H1 (cell line): ENCODE measurements around the gene LMX1A. TPM values are rescaled to one million over a fixed set of nuclear protein-coding genes. Genes with fewer than 3 reads are reported as not detected.

Experiments used
- CTCF ChIA-PET: fragments of 300-600 bp; sonication (Branson Sonifier 250); formaldehyde crosslinking; loops from one replicate; lab custom pipeline; 2021; ENCODE audit not compliant: partially characterized antibody; lab: Charles Lee
- POLR2A ChIA-PET: fragments of 300-600 bp; sonication (Branson Sonifier 250); formaldehyde crosslinking; loops from one replicate; lab custom pipeline; 2021; ENCODE audit warnings: inconsistent platforms; ENCODE audit not compliant: partially characterized antibody; lab: Charles Lee
- DNase-seq, 2 experiments: peaks; one replicate each; pipeline versions ENCODE4 v3.0.0 to v3.0.0-alpha.2; 2010 to 2022; ENCODE audit warnings: low spot score in 2 of 2, low read depth in 1 of 2, mixed read lengths in 1 of 2
- FAIRE-seq: peaks from 2 replicates; lab custom pipeline; 2011; peaks lifted over from hg19 to GRCh38; lab: Jason Lieb, UNC
- H2AFZ ChIP-seq: 2 replicates; pipeline ENCODE4 v1.8.1; 2012; ENCODE audit warnings: low read length, inconsistent platforms
- H2AK5ac ChIP-seq: 2 replicates; pipeline ENCODE4 v1.6.1; 2013; ENCODE audit warnings: low read depth, low read length
- H2BK120ac ChIP-seq: replicated peaks from 2 replicates; pipeline ENCODE3; 2013; ENCODE audit warnings: low read depth, low read length, inconsistent platforms
- H2BK12ac ChIP-seq: 2 replicates; pipeline ENCODE4 v1.6.1; 2013; ENCODE audit warnings: low read depth, low read length
- H2BK15ac ChIP-seq: 2 replicates; pipeline ENCODE4 v1.6.1; 2013; ENCODE audit warnings: low read length
- H2BK20ac ChIP-seq: 2 replicates; pipeline ENCODE4 v1.6.1; 2013; ENCODE audit warnings: low read length
- H2BK5ac ChIP-seq: 2 replicates; pipeline ENCODE4 v1.6.1; 2013; ENCODE audit warnings: low read depth, low read length
- H3K14ac ChIP-seq: 2 replicates; pipeline ENCODE4 v1.6.1; 2013; ENCODE audit warnings: inconsistent platforms; ENCODE audit not compliant: insufficient read length
- H3K18ac ChIP-seq: 2 replicates; pipeline ENCODE4 v1.6.1; 2013; ENCODE audit warnings: low read length; ENCODE audit errors: extremely low read depth
- H3K23ac ChIP-seq: 2 replicates; pipeline ENCODE4 v1.6.1; 2013; ENCODE audit warnings: inconsistent platforms; ENCODE audit not compliant: insufficient read length
- H3K23me2 ChIP-seq: 2 replicates; pipeline ENCODE4 v1.6.1; 2013; ENCODE audit warnings: low read depth, low read length
- H3K27ac ChIP-seq: 2 replicates; pipeline ENCODE4 v1.6.1; 2011; ENCODE audit warnings: low read depth, low read length, inconsistent platforms
- H3K27me3 ChIP-seq, 4 experiments: replicated peaks in 1 of 4; 1 replicate in 1 of 4; 2 replicates in 3 of 4; pipeline versions ENCODE4 v1.6.1 to v1.8.1; 2011 to 2013; ENCODE audit warnings: low read length in 3 of 4, mild to moderate bottlenecking in 3 of 4, inconsistent platforms in 2 of 4, mixed read lengths in 2 of 4, moderate library complexity in 1 of 4; ENCODE audit not compliant: control insufficient read depth in 3 of 4, insufficient read depth in 3 of 4; ENCODE audit errors: extremely low read depth in 1 of 4
- H3K36me3 ChIP-seq, 4 experiments: 2 replicates each; pipeline versions ENCODE4 v1.6.1 to v1.8.1; 2011 to 2013; ENCODE audit warnings: mild to moderate bottlenecking in 4 of 4, low read length in 3 of 4, moderate library complexity in 2 of 4, control low read depth in 1 of 4, inconsistent platforms in 1 of 4; ENCODE audit not compliant: insufficient read depth in 4 of 4, control insufficient read depth in 2 of 4
- H3K4ac ChIP-seq: replicated peaks from 2 replicates; pipeline ENCODE3; 2013; ENCODE audit warnings: low read length, low read depth, mixed read lengths, inconsistent platforms; ENCODE audit not compliant: insufficient read length
- H3K4me1 ChIP-seq, 4 experiments: replicated peaks in 1 of 4; 1 replicate in 1 of 4; 2 replicates in 3 of 4; pipeline versions ENCODE4 v1.6.1 to v1.8.1; 2011 to 2013; ENCODE audit warnings: low read length in 3 of 4, inconsistent platforms in 2 of 4, mixed read lengths in 1 of 4; ENCODE audit not compliant: insufficient read depth in 4 of 4, control insufficient read depth in 3 of 4
- H3K4me2 ChIP-seq, 2 experiments: 2 replicates each; pipeline versions ENCODE4 v1.6.1 to v1.8.1; 2011 to 2013; ENCODE audit warnings: low read depth in 2 of 2, low read length in 2 of 2, control low read depth in 1 of 2, inconsistent platforms in 1 of 2, mild to moderate bottlenecking in 1 of 2; ENCODE audit not compliant: insufficient read depth in 1 of 2
- H3K4me3 ChIP-seq, 4 experiments: fragments of 200-600, 300-600 bp in 1 of 4; sonication (generic), shearing (Covaris generic), sonication (Bioruptor Twin) in 1 of 4; 2 replicates each; pipeline versions ENCODE4 v1.5.1 to v1.8.1; 2011 to 2016; ENCODE audit warnings: low read length in 4 of 4, low read depth in 3 of 4, control low read depth in 2 of 4, inconsistent platforms in 2 of 4, mild to moderate bottlenecking in 2 of 4, mixed read lengths in 1 of 4, moderate library complexity in 1 of 4; ENCODE audit not compliant: insufficient read depth in 2 of 4; ENCODE audit errors: extremely low read depth in 1 of 4
- H3K56ac ChIP-seq: replicated peaks from 2 replicates; pipeline ENCODE3; 2013; ENCODE audit warnings: low read depth, mild to moderate bottlenecking, mixed read lengths, low read length, inconsistent platforms; ENCODE audit not compliant: insufficient read length
- H3K79me1 ChIP-seq: 2 replicates; pipeline ENCODE4 v1.6.1; 2013; ENCODE audit warnings: low read depth, low read length, control low read depth
- H3K79me2 ChIP-seq, 2 experiments: 2 replicates each; pipeline versions ENCODE4 v1.6.1 to v1.8.1; 2012 to 2013; ENCODE audit warnings: low read length in 2 of 2, mild to moderate bottlenecking in 2 of 2, inconsistent platforms in 1 of 2; ENCODE audit not compliant: insufficient read depth in 2 of 2, control insufficient read depth in 1 of 2
- H3K9ac ChIP-seq, 4 experiments: replicated peaks in 1 of 4; 1 replicate in 1 of 4; 2 replicates in 3 of 4; pipeline versions ENCODE4 v1.6.1 to v1.8.1; 2011 to 2013; ENCODE audit warnings: low read depth in 3 of 4, low read length in 3 of 4, control low read depth in 2 of 4, mild to moderate bottlenecking in 2 of 4, moderate library complexity in 2 of 4, inconsistent platforms in 1 of 4; ENCODE audit errors: extremely low read depth in 1 of 4
- H3K9me3 ChIP-seq, 2 experiments: 2 replicates each; pipeline versions ENCODE4 v1.6.1 to v1.8.1; 2012 to 2013; ENCODE audit warnings: mild to moderate bottlenecking in 2 of 2, moderate library complexity in 2 of 2, control low read depth in 1 of 2, inconsistent platforms in 1 of 2, low read depth in 1 of 2, low read length in 1 of 2, mixed read lengths in 1 of 2; ENCODE audit not compliant: insufficient read depth in 2 of 2
- H4K20me1 ChIP-seq, 2 experiments: replicated peaks in 1 of 2; 2 replicates each; pipeline versions ENCODE3 to v1.8.1; 2011 to 2013; ENCODE audit warnings: inconsistent platforms in 2 of 2, low read length in 2 of 2, mild to moderate bottlenecking in 1 of 2; ENCODE audit not compliant: insufficient read depth in 2 of 2, control insufficient read depth in 1 of 2
- H4K5ac ChIP-seq: 2 replicates; pipeline ENCODE4 v1.6.1; 2013; ENCODE audit warnings: low read length, low read depth, mixed read lengths, inconsistent platforms; ENCODE audit not compliant: insufficient read length
- H4K8ac ChIP-seq: 2 replicates; pipeline ENCODE4 v1.8.0; 2013; ENCODE audit warnings: mild to moderate bottlenecking, moderate library complexity, low read length, inconsistent platforms; ENCODE audit not compliant: insufficient read depth; ENCODE audit errors: extremely low read depth
- H4K91ac ChIP-seq: replicated peaks from 2 replicates; pipeline ENCODE3; 2013; ENCODE audit warnings: low read length, mixed read lengths, inconsistent platforms; ENCODE audit not compliant: insufficient read length
- BRCA1 ChIP-seq: IDR thresholded peaks from 2 replicates; pipeline ENCODE4 v1.6.1; 2012; ENCODE audit warnings: low read depth, low read length, improper control_type of control experiment
- CBX5 ChIP-seq: fragments of 300-800, 300-1000 bp; sonication (generic); IDR thresholded peaks from 2 replicates; pipeline ENCODE4 v1.7.1; 2016; ENCODE audit warnings: antibody characterized with exemption, low read length, low read depth
- JUN ChIP-seq: IDR thresholded peaks from 2 replicates; pipeline ENCODE4 v1.6.1; 2011; ENCODE audit warnings: low read depth, mild to moderate bottlenecking, improper control_type of control experiment, low read length
- KDM4A ChIP-seq: IDR thresholded peaks from one replicate; pipeline ENCODE4 v1.7.1; 2012; ENCODE audit warnings: low read depth, mild to moderate bottlenecking, moderate library complexity, low read length, inconsistent platforms; ENCODE audit not compliant: severe bottlenecking
- PHF8 ChIP-seq: fragments of 200-600 bp; sonication (generic); conservative IDR thresholded peaks from 2 replicates; pipeline ENCODE4 v1.7.1; 2012; ENCODE audit warnings: low read depth, mild to moderate bottlenecking, inconsistent platforms, low read length, moderate library complexity
- POLR2A ChIP-seq, 2 experiments: IDR thresholded peaks; 1 replicate in 1 of 2; 2 replicates in 1 of 2; pipeline ENCODE4 v1.6.1; 2011; ENCODE audit warnings: low read depth in 2 of 2, low read length in 2 of 2, mild to moderate bottlenecking in 2 of 2; ENCODE audit errors: control extremely low read depth in 1 of 2
- POLR2AphosphoS5 ChIP-seq: IDR thresholded peaks from 2 replicates; pipeline ENCODE4 v1.6.1; 2011; ENCODE audit warnings: low read depth, low read length
- SIN3A ChIP-seq, 2 experiments: IDR thresholded peaks in 1 of 2; conservative IDR thresholded peaks in 1 of 2; 2 replicates each; pipeline ENCODE4 v1.6.1; 2011 to 2012; ENCODE audit warnings: low read length in 2 of 2, improper control_type of control experiment in 1 of 2, low read depth in 1 of 2, mild to moderate bottlenecking in 1 of 2
- SIRT6 ChIP-seq: IDR thresholded peaks from one replicate; pipeline ENCODE4 v1.7.1; 2012; ENCODE audit warnings: low read length, inconsistent platforms
- SUZ12 ChIP-seq: fragments of 200-600 bp; sonication (generic); IDR thresholded peaks from 2 replicates; pipeline ENCODE4 v1.6.1; 2012; ENCODE audit warnings: mild to moderate bottlenecking, inconsistent platforms, low read length, moderate library complexity, mixed read lengths
- TAF1 ChIP-seq: IDR thresholded peaks from 2 replicates; pipeline ENCODE4 v1.6.1; 2011; ENCODE audit warnings: mild to moderate bottlenecking, low read depth, low read length
- TCF12 ChIP-seq: IDR thresholded peaks from 2 replicates; pipeline ENCODE4 v1.6.1; 2011; ENCODE audit warnings: low read depth, mild to moderate bottlenecking, low read length
- WGBS, 2 experiments: shearing (Covaris generic) in 1 of 2; methylation state at CpG; one replicate each; pipeline versions ENCODE4 v1.1.6 to v1.1.7; 2013 to 2015; ENCODE audit warnings: low lambda C conversion rate in 2 of 2, mixed read lengths in 2 of 2, inconsistent platforms in 1 of 2, low coverage in 1 of 2, missing lambda C conversion rate in 1 of 2; ENCODE audit not compliant: insufficient replicate concordance in 2 of 2, insufficient coverage in 1 of 2, insufficient read length in 1 of 2; ENCODE audit errors: extremely low coverage in 1 of 2, missing lambda C conversion rate in 1 of 2; 5-methylcytosine and 5-hydroxymethylcytosine counted together
- polyA plus RNA-seq, 7 experiments: library from polyadenylated mRNA; depleted of rRNA in 3 of 7; stranded (reverse) in 5 of 7; unstranded in 2 of 7; fragments of >200 nt in 5 of 7; fragments of 200-250 nt in 2 of 7; gene quantifications; 1 replicate in 5 of 7; 2 replicates in 1 of 7; 4 replicates in 1 of 7; pipeline versions ENCODE4 v1.2.1 to v1.2.3, GENCODE V29; 2011 to 2013; ENCODE audit warnings: missing spikeins in 2 of 7, mixed read lengths in 2 of 7
- total RNA-seq: library from RNA; stranded (reverse); fragmentation: NEBNext Ultra II Directional; extraction: Animal tissue kit (Norgen Biotek cat#: 25700); gene quantifications from 2 replicates; pipeline ENCODE4 v1.2.1, GENCODE V29; 2021
- TF ChIP-seq, protein P1 (sequence below): IDR thresholded peaks from 2 replicates; pipeline ENCODE4 v1.6.1; 2012; ENCODE audit warnings: low read length, inconsistent platforms

LMX1A gene
- total and polyA plus RNA-seq, 2 of the 8 experiments (the other 6 are each of a cell fraction or from before 2014, with no cell fraction given) = not detected

DNA sequence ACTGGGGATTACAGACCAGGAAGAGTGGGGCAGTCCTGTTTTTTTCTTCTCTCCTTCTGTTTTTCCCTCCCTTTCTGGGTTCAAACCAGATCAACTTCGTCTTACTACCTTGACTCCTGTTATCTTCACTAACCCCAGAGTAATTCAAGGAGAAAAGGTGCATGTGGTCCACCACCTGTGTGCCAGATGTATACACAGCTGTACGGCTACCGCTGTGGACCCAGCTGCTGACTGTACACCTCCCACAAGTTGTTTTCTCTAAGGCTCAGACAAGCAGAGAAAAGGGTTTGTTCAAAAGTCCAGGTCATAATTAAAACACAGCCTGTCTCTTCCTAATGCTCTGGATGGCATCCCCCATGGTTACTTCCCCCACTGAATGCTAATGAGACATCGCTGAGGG lies 102.1 kb downstream of the LMX1A start:
- no peaks in the 10 kb centered on the region for H3K79me1 ChIP-seq
- no peaks in the 10 kb centered on the region; a peak in 1 of 4 replicates for H3K9me3 ChIP-seq
- no peaks in the 10 kb centered on the region for H3K36me3 ChIP-seq
- no peak overlapping the region for H3K14ac ChIP-seq
- no peak overlapping the region for H3K27ac ChIP-seq
- no peak overlapping the region for H2BK15ac ChIP-seq
- H3K4me1 ChIP-seq = peaks cover 0 to 5% (median 2%) of the 10 kb centered on the region in 4 experiments; a peak in 5 of 7 replicates
- no peak overlapping the region for H2BK20ac ChIP-seq
- H2AFZ ChIP-seq = no peak overlapping the region
- no peak overlapping the region for H3K4me3 ChIP-seq
- H2BK5ac ChIP-seq = no peak overlapping the region
- DNase-seq = no peak
- no peak overlapping the region for H3K9ac ChIP-seq
- peaks cover 0 to 3% (median 1%) of the 10 kb centered on the region in 4 experiments; a peak in 4 of 7 replicates for H3K27me3 ChIP-seq
- ChIA-PET CTCF (interaction anchor here (0.6 to 7.9 kb wide), 8 partner anchors 10 to 114 kb away, joined by 3 to 70 read pairs (median 3); no protein-coding TSS in a partner anchor), POLR2A (no interaction called here)
- no peak overlapping the region for H3K4ac ChIP-seq
- H2BK120ac ChIP-seq = no peak overlapping the region
- FAIRE-seq = no peak
- H3K18ac ChIP-seq = no peak overlapping the region
- peak overlapping the region; percentile 12; the same call in 1 of the 2 replicates for H4K8ac ChIP-seq
- 0 out of 2 replicates have a peak overlapping the region, but pooled peaks have one; percentile 34 for H2AK5ac ChIP-seq
- no peak overlapping the region for H3K56ac ChIP-seq
- H3K4me2 ChIP-seq = no peak overlapping the region
- H3K23me2 ChIP-seq = no peaks in the 10 kb centered on the region
- 84% methylated on average over 4 of the region's 4 CpGs; no CpG with 5 or more reads in 1 of the 2 experiments for WGBS, 2 experiments
- H3K79me2 ChIP-seq = no peaks in the 10 kb centered on the region
- no peak overlapping the region for H3K23ac ChIP-seq
- no peaks in the 10 kb centered on the region for H4K20me1 ChIP-seq
- no peak overlapping the region for H2BK12ac ChIP-seq
- H4K5ac ChIP-seq = no peak overlapping the region
- H4K91ac ChIP-seq = no peak overlapping the region
- no peak for TF ChIP-seq TAF1
- no peak for TF ChIP-seq POLR2AphosphoS5
- no peak for TF ChIP-seq POLR2A (IDR thresholded peaks at IDR 0.05; ENCODE audit: control extremely low read depth in 1 of 2, low read depth in 2 of 2, low read length in 2 of 2)
- TF ChIP-seq JUN = no peak
- no peak for TF ChIP-seq KDM4A
- no peak for TF ChIP-seq PHF8
- no peak for TF ChIP-seq SIRT6
- no peak for TF ChIP-seq BRCA1
- no peak for TF ChIP-seq SIN3A (conservative IDR thresholded peaks at IDR 0.05 in 1 of 2, IDR thresholded peaks at IDR 0.05 in 1 of 2; ENCODE audit: low read depth in 1 of 2, low read length in 2 of 2)
- no peak for TF ChIP-seq SUZ12
- TF ChIP-seq CBX5 = no peak
- no peak for TF ChIP-seq TCF12
- TF ChIP-seq, protein P1, sequence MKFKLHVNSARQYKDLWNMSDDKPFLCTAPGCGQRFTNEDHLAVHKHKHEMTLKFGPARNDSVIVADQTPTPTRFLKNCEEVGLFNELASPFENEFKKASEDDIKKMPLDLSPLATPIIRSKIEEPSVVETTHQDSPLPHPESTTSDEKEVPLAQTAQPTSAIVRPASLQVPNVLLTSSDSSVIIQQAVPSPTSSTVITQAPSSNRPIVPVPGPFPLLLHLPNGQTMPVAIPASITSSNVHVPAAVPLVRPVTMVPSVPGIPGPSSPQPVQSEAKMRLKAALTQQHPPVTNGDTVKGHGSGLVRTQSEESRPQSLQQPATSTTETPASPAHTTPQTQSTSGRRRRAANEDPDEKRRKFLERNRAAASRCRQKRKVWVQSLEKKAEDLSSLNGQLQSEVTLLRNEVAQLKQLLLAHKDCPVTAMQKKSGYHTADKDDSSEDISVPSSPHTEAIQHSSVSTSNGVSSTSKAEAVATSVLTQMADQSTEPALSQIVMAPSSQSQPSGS = no peak
